Loucy (cell line): ENCODE results near the gene SEMA6A.

Source experiments
- CTCF ChIP-seq: fragments of 200-600 bp; sonication (generic); conservative IDR thresholded peaks from 2 replicates; pipeline ENCODE4 v1.5.1; 2014; ENCODE audit warnings: mild to moderate bottlenecking, antibody characterized with exemption, low read length
- EZH2phosphoT487 ChIP-seq: fragments of 200-600 bp; IDR thresholded peaks from 2 replicates; pipeline ENCODE4 v1.6.1; 2018; ENCODE audit warnings: antibody characterized with exemption, mild to moderate bottlenecking, moderate library complexity, borderline replicate concordance

- TF ChIP-seq EZH2phosphoT487 (no peak), CTCF (no peak)
Measured at GRCh38 chr5:116530276-116530675, 44.3 kb downstream of the SEMA6A start.
